GM18517 (cell line): ENCODE data around the gene TPPP2.
"Not testable (repeated sequence)": the region's sequence is repeated elsewhere in the genome, so short reads cannot be mapped to it uniquely, and the experiment has no call there.

Source experiments
- ATAC-seq: cut with Tn5 transposase; IDR thresholded peaks from one replicate; pipeline ENCODE4 v1.9.1; 2021; ENCODE audit warnings: mild to moderate bottlenecking, moderate library complexity; ENCODE audit not compliant: unreplicated experiment

Gene TPPP2

DNA sequence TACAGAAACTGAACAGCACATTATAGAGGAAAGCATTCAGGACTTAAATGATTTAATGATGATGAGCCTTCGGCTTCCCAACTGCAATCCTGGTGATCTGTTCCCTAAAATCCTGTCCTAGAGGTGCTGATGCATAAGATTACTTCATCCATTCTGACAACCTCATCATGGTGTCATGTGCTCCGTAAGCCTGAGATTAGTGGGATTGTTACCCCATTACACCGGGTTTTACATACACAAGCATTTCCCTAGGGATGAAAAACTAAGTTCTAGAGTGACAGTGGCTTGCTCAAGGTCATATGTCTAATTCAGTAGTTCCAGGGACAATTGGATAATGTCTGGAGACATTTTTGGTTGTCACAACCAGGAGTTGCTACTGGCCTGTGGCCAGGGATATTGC is 7.1 kb downstream of the TPPP2 start:
- no peak for ATAC-seq

DNA sequence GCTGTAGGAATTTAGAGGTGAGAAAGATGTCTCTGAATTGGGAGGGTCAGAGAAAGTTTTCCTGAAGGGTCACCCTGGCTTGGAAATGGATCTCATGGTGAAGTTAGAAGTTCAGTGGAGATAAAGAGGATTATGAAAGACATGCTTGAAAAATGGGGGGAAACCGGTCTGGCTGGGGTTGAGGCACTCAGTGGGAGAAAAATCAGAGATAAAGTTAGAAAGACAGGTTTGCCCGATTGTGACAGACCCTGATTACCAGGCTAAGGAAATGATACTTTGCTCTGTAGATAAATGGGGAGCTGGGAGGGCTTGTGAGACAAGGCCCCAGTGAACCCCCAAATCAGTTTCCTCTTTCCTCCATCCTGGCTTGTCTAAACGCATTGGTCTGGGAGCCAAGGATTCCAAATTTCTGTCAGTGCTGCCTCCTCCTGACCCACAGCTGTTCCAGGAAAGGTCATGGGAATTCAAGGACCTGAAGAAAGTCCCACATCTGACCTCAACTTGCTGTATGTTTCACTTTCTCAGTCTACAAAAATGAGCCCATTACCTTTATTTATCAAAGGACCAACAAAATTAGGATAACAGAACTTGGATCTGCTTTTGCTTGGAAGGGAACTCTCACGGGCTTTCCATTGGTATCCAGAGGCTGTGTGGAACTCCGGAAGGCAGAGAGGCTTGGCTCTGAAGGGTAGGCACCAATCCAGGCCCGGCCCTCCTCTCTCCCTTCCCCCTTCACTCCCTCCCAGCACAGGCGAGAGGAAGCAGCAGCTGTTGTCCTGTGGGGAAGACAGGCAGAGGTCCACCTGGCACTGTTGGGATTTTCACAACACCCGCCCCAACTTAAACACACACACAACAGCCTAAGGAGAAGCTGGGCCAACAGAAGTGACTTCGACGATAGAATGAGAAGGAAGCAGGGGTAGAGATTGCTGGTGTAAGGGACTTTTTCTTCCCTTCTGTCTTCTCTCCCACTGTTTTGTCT is 8.7 kb downstream of the TPPP2 start:
- no peak for ATAC-seq

DNA sequence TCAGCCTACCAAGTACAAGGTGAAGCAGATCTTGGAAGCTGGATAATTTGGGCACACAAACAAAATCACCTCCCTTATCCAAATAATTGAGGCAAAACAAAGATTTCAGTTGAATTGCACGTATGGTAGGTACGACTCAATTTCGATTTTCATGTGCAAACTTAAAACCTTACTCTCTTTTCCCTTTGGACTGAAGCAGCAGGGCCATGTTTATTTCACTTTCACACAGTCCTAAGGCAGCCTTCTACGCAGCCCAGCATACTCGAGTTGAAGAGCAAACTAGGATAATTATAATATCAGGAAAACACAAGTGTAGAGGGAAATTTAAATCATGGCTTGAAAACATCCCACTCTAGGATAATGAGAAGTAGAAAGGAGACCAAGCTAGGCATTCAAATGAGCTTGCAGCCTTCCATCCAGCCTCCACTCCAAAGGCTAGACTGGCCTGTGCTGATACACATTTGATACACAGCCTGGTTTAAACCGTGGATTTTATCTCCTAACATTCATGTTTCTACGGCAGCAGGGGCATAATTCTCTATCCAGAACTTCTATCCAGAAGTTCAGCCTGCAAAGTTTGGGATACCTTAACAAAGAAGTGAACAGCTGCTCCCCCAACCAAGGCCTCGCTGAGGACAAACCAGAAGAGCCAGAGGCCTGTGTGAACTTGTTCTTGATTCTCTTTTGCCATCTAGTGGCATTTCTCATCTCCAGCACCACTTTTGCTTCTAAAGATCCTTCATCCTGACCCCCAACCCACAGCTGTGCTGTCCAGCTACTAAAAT is 9.8 kb downstream of the TPPP2 start:
- no peak for ATAC-seq

DNA sequence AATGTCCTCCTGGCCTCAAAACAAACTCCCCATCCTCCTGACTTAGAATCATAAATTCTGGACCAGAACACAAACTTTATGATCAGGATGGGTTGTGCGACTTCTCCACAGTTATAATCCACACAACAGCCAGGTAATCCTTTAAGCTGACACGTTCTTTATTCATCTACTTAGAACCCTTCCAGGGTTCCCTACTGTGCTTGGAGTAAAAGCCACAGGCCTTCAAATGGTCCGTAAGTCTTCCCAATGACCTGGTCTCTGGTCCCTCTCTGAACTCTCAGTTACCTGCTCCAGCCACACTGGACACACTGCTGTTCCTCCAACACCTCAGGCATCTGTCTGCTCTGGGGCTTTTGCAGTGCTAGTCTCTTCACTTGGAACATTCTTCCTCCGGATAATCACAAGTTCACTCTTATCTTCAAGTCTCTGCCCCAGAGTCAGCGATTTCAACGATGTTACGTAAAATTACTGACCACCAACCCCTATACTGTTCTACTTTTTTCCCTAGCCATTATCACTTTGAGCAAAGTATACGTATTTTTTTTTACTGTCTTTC is 10.4 kb downstream of the TPPP2 start:
- ATAC-seq: no peak

DNA sequence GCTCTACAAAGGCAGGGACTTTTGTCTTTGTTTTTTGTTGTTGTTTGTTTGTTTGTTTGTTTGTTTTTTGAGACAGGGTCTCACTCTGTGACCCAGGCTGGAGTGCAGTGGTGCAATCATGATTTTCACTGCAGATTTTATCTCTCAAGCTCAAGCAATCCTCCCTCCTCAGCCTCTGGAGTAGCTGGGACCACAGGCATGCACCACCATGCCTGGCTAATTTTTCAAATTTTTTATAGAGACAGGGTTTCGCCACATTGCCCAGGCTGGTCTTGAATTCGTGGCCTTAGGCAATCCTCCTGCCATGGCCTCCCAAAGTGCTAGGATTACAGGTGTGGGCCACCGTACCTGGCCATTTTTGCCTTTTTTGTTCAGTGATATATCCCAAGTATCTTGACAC is 10.9 kb downstream of the TPPP2 start:
- ATAC-seq: not testable (repeated sequence)

DNA sequence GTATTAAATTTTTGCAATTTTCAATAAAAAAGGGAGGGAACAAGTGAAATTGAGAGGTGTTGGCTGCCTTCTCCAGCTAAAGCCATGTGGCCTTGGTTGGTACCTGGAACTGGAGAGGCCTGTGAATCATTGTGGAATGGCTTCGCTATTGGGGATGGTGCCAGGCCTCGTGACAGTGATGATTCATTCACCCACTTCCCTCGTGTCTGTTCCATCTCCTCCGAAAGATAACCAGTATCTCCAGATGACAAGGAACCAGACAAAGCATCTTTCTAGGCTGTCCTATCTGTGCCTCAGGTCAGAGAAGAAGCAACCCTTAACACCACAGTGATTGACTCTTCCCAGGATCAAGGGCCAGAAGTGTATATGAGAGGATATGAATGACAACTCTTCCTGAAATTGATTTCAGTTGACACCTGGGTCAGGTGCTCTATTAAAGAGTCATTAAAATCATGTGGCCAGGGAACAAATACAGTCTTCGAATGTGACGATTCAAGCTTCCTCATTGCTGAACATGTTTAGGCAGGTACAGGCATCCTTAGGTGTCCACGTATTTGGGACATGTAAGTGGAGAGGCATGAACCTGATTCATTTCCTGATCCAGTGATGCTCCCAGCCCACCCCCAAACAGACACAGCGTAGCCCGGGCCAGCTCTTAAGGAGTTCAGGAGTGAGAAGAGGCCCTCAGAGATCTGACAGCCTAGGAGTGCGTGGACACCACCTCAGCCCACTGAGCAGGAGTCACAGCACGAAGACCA is 11.8 kb downstream of the TPPP2 start, which contains the start of gene RNASE7:
Gene RNASE7 (plus strand): TSS at position 687 of the 758 bp plus-strand sequence. CDS start 631 bp downstream, outside the sequence.
- ATAC-seq: no peak

DNA sequence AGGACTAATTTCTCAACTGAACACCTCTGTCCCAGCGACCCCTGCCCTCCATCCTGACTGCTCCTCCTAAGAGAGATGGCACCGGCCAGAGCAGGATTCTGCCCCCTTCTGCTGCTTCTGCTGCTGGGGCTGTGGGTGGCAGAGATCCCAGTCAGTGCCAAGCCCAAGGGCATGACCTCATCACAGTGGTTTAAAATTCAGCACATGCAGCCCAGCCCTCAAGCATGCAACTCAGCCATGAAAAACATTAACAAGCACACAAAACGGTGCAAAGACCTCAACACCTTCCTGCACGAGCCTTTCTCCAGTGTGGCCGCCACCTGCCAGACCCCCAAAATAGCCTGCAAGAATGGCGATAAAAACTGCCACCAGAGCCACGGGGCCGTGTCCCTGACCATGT is 12.9 kb downstream of the TPPP2 start:
- ATAC-seq: no peak

DNA sequence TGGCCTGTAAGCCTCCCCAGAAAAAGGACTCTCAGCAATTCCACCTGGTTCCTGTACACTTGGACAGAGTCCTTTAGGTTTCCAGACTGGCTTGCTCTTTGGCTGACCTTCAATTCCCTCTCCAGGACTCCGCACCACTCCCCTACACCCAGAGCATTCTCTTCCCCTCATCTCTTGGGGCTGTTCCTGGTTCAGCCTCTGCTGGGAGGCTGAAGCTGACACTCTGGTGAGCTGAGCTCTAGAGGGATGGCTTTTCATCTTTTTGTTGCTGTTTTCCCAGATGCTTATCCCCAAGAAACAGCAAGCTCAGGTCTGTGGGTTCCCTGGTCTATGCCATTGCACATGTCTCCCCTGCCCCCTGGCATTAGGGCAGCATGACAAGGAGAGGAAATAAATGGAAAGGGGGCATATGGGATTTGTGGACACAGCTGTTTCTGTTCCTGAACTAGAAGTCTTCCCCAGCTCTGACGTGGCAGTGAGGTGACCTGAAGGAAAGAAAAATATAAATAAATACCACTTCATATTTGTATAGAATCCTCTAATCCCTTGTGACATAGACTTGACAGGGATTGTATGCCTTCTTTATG is 13.5 kb downstream of the TPPP2 start:
- no peak for ATAC-seq

DNA sequence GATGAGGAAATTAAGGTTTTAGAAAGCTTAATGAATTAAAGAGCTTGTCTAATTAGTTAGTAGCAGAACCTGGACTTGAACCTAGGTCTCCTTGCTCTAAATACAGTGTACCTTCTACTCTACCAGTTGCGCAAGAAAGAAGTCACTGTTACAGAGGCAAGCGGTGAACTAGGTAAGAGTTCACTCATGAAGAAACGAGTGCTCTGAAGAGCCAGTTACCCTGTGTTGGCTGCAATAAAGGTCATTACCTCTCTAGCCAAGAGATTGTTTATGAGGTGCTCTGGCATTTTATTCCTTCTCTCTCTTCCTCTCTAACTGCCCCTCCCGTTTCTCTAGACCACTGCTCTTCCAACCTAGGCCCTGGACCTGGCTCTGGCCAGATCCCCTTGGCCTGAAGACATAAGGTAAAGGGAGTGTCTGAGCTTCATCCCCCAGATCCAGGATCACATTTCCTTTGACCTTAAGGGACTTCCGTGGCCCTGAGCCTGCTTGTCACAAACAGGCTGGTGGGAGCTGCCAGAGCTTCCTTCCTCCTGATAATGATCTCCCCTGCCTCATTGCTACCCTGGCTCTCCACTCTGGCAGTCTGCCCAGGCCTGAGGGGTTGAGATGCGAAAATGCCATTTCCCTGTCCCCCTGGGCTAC is 14.1 kb downstream of the TPPP2 start:
- no peak for ATAC-seq

DNA sequence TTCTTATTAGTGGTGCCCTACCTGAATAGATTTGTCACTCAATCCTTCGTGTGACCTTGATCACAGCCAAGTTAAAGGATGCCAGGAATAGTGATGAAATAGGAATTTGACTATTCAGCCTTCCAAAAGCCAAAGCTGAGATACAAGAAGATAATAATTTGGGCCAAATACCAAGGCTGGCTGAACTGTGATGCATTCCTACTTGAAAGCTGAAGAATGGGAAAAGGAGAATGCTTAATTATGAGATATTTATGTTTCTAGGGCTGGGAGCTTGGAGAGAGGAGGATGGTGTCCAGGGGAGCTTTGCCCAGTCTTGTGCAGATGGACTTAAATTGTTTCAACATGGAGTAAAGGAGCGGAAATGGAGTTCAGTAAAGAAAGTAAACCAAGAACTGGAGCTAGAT is 17.4 kb downstream of the TPPP2 start:
- ATAC-seq: no peak

DNA sequence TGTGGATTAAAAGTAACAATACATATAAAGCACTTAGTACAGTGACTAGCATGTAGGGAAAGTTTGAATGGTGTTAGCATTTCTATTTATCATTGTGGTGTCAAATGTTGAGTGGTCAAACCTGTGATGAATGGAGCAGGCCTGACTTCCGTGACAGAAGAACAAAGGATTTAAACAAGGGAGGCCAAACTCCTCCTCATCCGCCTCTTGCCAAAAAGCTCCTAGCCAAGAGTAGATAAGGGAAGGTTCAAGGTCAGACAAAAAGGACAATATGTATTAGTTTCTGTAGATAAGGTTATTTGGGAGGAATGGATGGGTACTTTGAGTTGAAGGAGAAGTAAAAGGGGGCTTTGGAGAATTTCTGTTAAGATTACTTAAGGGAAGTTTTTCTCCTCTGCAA is 18.6 kb downstream of the TPPP2 start:
- ATAC-seq: no peak

DNA sequence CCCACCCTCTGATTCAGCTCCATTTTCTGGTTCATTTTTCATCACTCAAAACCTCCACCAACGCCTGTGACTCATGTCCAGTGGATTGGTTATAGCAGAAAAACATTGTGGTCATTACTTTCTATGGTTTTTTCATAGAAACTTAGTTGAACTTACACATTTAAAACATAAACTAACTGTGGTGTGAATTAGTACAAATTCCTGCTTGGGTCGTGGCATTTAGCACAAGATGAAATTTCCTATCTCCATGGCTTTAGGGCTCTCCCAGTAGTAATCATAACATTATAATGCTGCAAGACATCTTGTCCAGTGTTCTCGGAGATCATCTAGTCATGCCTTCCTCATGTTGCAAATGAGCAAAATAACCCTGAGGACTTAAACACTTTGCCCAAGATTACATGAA is 19.3 kb downstream of the TPPP2 start:
- ATAC-seq: no peak

DNA sequence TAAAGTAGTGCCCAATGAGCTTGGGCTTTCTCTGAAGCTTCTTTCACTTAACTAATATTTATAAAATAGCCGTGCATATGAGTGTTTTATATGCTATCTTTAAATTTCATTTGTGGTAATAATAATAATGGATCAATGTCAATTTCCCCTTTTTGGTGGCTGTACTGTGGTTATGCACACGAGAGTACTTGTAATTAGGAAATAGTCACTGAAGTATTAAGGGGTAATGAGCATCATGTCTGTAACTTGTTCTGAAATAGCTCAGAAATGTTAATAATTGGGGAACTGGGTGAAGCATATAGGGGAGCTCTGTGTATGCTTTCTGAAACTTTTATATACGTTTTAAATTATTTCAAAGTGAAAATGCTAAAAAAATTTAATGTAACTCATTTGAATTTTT is 20.6 kb downstream of the TPPP2 start:
- ATAC-seq: no peak

DNA sequence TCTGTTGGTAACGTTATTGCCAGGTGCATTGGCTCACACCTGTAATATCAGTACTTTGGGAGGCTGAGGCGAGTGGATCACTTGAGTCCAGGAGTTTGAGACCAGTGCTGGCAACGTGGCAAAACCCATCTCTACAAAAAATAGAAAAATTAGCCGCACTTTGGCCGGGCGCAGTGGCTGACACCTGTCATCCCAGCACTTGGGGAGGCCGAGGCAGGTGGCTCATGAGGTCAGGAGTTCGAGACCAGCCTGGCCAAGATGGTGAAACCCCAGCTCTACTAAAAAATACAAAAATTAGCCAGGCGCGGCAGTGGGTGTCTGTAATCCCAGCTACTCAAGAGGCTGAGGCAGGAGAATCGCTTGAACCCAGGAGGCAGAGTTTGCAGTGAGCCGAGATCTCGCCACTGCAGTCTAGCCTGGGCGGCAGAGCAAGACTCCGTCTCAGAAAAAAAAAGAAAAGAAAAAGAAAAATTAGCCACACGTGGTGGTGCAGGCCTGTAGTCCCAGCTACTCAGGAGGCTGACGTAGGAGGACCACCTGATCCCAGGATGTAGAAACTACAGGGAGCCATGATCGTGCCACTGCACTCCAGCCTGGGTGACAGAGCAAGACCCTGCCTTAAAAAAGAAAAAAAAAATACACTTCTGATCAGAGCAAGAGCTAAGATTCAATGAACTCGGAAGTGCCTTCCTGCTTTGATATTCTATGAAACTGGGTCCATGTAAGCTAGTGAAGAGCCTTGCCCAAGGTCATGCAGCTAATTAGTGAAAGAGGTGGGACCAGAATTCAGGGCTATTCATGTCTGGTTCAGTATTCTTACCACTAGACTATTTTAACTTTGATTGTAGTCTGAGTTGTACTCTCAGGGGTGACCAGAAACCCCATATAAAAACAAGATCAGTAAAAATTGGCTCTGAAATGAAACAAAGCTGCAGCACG is 23.4 kb downstream of the TPPP2 start:
- no peak for ATAC-seq

DNA sequence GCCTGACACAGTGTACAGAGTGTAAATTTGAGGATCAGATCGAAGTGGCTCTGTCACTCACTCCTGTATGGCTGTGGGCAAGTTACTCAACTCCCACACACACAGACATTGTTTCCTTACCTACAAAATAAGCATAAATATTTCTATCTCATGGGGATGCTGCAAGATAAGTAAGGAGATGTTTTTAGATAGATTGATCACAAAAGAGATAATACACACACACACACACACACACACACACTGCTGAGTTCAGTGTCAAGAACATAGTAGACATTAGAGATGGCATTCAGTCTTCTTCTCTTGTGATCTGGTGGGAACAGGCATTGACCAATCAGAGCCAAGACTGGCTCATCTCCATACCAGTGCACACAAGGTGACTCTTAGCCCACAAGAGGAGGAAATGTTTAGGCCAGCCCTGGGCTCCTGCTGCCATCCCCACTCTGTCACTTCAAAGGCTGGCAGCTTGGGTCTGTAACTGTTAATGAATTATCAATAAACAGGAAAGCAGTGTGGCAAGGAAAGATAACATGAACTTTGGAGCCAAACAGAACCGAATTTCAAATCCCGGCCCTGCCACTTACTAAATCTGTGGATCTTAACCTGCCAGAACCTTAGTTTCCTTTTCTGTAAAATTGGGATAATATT is 24.2 kb downstream of the TPPP2 start:
- no peak for ATAC-seq

DNA sequence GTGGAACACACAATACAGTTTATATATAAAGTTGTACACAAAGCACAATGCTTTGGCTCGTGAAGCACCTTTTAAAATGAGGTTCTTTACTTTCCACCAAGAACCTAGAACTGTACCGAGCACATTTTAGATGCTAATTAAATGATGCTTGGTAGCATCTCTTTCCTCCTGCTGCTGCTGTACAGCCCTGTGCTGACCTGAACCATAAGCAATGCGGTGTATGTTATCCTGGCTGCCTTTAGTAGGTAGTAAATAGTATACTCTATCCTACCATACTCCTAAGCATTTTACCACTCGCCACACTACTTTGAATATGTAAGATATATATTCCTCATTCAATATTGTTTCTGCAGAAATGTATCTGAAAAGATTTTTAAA is 24.7 kb downstream of the TPPP2 start:
- no peak for ATAC-seq

DNA sequence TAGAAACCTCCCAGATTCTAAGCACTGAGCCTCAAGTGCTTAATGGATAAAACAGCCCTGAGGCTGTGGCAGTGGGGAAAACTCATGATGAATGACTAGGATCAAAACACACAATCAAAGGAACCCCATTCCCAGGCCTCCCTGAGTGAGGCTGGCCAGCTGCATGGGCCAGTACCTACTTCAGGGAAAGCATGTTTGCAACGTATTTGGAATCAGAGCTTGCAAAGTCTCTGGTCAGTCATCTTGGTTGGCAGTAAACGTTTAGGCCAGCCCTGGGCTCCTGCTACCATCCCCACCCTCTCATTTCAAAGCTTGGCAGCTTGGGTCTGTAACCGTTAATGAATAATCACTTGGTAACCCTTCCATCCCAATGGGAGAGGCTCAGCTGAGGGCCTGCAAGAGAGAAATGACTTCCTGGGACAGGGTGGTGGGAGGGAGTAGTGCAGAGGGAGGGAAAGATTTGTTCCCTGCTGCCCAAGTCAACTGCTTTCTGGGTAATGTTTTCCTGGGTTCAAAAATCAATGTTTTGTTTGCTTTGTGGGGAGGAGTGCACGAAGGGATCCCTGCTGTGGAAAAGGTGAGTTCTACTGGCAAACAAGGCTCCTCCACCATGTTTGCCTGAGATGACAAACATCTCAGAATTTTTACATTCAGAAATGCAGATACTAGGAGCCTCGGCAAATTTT is 25.6 kb downstream of the TPPP2 start:
- no peak for ATAC-seq
